ENCODE data around the gene EML6. TPM values are rescaled to one million over a fixed set of nuclear protein-coding genes. Genes with fewer than 3 reads are reported as not detected.
A peak's percentile ranks its signal among the peaks of the same experiment; 100 is the strongest.
"Not testable (repeated sequence)": the region's sequence is repeated elsewhere in the genome, so short reads cannot be mapped to it uniquely, and the experiment has no call there.

Gene EML6
- total RNA-seq, 1 donor from 2014 or later = 1.1 TPM

DNA sequence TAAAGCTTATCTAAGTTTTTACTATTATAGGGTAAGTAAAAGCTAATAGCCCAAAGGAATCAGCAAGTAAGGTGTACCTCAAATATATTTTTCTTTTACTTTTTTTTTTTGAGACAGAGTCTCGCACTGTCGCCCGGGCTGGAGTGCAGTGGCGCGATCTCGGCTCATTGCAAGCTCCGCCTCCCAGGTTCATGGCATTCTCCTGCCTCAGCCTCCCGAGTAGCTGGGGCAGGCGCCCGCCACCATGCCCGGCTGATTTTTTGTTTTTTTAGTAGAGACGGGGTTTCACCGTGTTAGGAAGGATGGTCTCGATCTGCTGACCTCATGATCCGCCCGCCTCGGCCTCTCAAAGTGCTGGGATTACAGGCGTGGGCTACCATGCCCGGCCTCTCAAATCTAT lies 267.2 kb downstream of the EML6 start:
- DNase-seq (ENCODE audit: low read depth, low spot score) = not testable (repeated sequence)

DNA sequence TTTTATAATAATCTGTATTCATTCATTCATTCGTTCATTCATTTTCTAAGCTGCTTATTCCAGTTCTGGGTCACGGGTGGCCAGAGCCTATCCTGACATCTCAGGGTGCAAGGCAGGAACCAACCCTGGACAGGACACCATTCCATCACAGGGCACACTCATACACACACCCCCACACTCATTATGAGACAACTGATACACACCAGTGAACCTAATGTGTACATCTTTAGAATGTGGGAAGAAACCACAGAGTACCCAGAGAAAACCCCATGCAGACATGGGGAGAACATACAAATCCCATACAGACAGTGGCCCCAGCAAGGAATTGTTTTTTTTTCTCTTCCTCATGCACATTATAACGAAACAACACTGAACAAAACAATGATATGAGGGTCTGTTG lies 272.1 kb downstream of the EML6 start:
- DNase-seq (ENCODE audit: low read depth, low spot score) = no peak

DNA sequence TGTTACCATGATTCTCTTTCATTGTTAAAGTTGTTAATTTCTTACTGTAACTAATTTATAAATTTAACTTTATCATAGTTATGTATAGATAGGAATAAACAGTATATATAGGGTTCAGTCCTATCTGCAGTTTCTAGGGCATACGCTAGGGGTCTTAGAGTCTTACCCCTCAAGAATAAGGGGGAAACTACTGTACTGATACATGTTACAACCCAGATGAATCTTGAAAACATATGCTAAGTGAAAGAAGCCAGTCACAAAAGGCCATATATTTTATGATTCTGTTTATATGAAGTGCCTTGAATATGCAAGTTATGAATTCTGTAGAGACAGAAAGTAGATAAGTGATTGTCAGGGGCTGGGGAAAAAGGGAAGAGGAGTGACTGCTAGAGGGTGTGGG lies 274.4 kb downstream of the EML6 start:
- no peak for DNase-seq (ENCODE audit: low read depth, low spot score)

- DNase-seq (ENCODE audit: low read depth, low spot score) = no peak
Observed at GRCh38 chr2:54999182-54999581, 275.7 kb downstream of the EML6 start.

DNA sequence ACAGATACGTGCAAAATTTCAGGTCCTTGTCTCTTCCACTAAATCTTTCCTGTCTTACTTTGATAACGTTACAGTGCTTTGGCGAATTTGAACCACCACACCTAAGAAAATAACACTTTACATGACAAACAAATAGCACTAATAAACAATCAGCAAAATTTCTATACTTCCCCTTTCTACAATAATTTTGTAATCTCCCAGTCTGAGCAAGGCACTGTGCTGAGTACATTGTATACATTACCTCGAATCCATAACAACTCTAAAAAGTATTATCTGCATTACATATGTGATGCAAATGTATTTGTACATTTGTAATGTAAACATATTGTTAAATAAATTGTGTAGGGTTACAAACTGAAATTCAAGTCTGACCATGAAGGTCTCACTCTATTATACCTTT lies 276.9 kb downstream of the EML6 start:
- DNase-seq (ENCODE audit: low read depth, low spot score) = no peak

DNA sequence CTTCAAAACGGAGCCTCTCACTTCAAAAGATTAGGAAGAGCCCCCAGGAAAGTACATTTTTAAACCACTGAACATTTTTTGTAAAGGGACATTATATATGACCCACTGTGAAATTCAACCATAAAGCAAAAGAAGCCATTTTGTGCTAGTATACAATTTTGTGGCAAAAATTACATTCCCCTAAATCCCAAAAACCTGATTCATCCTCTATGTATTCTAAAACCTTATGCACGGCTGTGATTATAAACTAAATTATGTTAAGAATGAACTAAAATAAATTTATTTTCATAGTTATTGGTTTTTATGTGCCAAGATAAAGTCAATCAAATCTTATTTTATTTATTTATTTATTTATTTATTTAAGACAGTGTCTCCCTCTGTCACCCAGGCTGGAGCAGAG lies 278.3 kb downstream of the EML6 start:
- DNase-seq (ENCODE audit: low read depth, low spot score) = no peak

GRCh38 chr2:55003706-55004639 lies 280.5 kb downstream of the EML6 start:
- DNase-seq (ENCODE audit: low read depth, low spot score) = no peak

- DNase-seq (ENCODE audit: low read depth, low spot score) = no peak
Observed at GRCh38 chr2:55006306-55006705, 282.8 kb downstream of the EML6 start.

- DNase-seq (ENCODE audit: low read depth, low spot score) = no peak
Observed at GRCh38 chr2:55009277-55010060, 286.0 kb downstream of the EML6 start.

DNA sequence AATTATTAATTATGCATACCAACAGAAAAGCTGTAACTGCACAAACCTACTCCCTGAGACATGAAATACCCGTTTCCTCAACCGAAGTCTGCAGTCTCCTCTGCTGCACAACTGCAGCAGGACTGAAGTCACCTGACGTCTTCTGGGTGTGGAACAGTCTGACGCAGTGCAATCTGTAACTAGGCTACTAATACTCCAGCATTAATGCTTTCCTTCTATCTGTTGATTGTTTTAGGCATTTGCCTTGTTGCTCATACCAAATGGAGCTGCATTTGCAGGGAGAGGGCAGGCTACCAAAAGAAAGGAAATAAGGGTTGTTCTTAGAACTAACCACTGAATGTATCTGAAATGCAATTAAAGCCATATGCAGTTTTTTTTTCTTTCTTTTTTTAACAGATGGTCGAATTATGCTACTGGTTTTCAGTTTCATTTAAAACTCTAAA lies 286.7 kb downstream of the EML6 start:
- no peak for DNase-seq (ENCODE audit: low read depth, low spot score)

DNA sequence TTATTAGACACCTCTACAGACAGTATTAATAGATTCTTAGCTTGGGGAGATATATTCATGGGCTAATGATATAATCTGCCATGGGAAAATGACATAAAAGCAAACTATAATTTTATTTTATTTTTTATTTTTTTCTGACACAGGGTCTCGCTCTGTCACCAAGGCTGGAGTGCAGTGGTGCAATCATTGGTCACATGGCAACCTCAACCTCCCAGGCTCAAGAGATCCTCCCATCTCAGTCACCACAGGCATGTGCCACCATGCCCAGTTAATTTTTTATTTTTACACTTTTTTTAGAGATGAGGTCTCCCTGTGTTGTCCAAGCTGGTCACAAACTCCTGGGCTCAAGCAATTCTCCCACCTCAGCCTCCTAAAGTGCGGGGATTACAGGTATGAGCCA lies 287.5 kb downstream of the EML6 start:
- DNase-seq (ENCODE audit: low read depth, low spot score) = no peak

- DNase-seq (ENCODE audit: low read depth, low spot score) = no peak
Observed at GRCh38 chr2:55011831-55012671, 288.6 kb downstream of the EML6 start.

DNA sequence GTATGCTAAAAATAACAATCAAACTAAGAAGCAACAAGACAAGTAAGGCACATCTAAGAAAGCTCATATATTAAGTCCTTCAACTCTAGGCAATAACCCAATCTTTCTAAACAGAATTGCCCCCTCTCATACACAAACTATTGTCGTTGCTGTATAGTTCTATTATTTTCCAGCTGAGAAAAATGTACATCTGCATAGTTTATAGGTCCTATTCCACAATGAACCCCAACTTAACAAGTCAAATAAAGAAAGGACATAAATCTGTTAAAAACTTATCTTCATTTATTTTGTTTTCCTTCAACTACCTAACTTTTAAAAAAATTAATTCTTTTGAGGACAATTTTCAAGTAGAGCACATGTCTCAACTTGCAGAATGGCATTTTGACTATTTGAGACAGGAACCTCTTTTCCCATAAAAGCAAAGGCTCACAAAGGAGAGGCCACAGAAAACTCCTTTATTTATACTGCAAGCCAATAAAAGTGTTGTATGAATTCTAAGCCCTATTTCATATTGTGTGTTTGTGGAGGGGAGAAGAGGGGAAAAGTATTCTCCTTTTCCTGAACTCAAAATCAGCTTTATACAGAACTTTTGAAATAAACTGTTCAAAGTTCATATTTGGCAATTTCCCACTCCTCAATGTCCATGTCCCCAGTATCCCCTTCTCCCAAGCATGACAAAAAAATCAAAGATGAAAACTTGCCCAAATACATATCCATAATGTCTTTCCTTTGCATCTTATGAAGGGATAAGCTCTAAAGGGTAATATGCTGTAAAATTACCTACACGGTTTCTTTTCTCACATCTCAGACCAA lies 289.4 kb downstream of the EML6 start:
- DNase-seq (ENCODE audit: low read depth, low spot score) = no peak

DNA sequence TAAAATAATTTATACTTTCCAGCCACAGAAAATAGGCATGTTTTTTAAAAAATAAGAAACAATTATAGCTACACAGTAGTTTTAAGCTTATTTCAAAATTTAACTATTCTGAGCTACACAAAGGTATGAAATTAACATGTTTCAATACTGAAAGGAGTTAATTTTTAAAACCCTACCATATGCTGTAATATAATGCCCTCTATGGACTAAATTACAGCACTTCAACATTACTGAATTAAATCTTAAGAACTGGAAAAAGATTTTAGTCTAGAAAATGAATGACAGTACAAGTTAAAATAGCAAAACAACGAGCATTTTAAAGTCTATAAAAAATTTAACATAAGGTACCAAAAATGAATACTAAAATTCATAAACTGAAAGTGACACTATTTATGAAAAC lies 290.5 kb downstream of the EML6 start:
- no peak for DNase-seq (ENCODE audit: low read depth, low spot score)

DNA sequence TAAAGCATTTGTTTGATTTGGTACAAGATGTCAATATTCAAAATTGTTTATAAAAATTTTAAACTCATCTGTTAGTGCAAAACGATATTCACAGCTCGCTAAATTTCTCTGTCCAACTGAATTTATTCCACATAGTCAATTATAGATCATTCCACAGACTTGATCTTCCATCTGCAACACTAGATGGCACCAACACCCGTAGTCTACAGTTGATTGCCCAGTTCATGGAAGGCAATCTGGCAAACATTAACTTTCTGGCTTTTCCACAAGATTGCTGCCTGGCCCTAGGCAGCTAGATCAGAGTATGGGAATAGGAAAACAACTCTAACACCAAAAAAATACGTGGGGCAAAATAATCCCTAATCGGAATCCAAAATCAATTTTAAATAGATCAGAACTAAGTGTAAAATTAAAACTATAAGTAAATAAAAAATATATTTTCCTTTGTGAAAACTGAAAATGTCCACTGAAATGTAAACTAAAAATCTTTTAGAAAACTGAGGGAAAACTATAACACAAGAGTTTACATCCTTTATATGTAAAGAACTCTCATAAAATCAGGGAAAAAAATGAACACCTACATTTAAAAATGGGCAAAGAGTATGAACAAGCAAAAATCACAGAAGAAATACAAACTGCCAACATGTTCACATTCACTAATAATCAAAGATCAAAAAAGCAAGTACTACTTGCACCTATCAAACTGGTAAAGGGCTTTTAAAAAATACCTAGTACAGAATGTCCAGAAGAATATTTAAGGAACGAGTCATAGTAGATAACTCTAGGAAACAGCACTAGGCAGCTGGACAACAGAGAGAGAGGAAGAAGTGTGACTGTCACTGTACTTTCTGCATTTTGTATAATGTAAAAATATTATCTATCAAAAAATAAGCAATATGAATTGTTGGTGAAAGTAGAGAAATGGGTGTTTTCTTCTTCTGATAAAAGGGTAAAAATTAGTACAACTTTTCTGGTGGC lies 291.8 kb downstream of the EML6 start:
- peak; percentile 36 for DNase-seq (ENCODE audit: low read depth, low spot score)

DNA sequence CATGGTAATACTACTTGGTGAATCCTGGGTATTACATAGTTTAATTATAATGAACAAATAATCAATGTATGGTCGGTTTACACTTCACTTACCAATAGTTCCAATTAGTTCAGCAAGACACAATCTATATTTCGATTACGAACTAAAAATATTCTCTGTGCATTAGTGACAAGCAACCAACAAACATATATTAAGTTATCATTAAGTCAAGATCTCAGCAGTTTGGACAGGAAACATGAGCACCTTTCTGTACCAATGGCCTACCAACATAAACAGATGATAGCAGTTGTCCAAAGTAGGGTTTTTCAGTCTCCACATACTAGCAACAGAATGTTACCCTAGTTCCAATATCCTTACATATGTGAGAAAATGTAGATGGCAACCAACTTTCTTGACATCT lies 294.0 kb downstream of the EML6 start:
- no peak for DNase-seq (ENCODE audit: low read depth, low spot score)

DNA sequence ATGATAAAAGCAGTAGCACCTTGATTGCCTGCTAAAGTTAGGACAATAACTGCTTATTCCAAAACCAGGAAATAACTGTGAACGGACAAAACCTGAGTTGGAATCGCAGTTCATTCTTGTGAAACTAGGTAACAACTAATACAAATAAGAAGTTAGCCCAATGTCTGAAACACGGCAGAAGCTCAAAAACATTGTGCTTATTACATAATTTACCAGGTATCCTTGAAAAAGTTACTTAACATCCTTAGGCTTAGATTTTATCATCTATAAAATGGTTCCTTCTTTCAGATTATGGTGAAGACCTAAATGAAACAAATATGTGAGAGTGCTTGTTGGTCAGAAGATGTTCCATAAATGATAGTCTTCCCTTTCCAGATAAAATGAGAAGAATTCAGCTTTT lies 294.4 kb downstream of the EML6 start:
- no peak for DNase-seq (ENCODE audit: low read depth, low spot score)

- DNase-seq (ENCODE audit: low read depth, low spot score) = no peak
Observed at GRCh38 chr2:55018619-55019018, 295.2 kb downstream of the EML6 start.

- DNase-seq (ENCODE audit: low read depth, low spot score) = no peak
Observed at GRCh38 chr2:55019526-55020258, 296.2 kb downstream of the EML6 start.

Measured in pulmonary artery endothelial cell (primary cell).